ENCODE measurements around the gene ESYT3.

DNA sequence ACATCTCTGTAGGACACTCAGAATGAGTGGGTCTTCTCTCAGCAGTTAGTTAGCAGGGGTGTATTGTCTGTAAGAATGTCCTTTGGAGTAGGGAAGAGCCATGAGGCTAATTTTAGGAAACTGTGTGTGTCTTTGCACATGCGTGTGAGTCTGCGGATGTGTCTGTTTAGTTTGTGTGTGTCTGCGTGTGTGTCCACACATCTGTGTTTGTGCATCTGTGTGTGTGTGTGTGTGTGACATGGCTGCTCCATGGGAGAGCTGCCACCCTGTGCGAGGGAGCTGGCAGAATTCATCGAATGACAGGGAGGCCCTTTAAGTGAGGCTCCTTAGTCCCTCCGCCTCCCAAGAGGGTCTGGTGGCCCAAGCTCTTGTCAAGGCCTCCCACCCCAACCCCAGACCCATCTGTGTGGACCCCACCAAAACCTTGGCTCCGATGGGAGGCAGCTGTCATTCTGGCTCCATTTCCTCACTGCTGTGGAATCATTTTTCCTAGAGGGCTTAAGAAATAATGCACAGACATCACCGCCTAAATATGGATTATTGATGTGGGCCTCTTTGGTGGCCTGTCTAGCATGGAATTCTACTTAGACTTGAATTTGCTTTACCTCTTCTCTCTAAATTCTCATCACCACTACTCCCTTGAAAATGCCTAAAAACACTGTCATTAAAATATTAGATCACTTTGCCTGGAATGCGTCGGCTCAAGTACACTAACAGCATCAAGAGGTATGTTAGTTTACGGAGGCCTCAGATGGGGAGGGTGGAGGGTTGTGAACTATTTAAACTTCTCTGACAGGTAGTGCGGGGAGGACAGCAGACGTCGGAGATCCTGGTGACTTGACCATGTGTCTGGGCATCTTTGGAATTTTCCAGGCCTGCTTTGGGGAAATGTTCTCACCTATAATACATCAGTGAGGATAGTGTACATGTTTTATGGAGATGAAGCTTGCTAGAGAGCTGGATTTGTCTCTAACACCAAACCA lies 9.4 kb downstream of the ESYT3 start:
- TF ChIP-seq, protein P1, sequence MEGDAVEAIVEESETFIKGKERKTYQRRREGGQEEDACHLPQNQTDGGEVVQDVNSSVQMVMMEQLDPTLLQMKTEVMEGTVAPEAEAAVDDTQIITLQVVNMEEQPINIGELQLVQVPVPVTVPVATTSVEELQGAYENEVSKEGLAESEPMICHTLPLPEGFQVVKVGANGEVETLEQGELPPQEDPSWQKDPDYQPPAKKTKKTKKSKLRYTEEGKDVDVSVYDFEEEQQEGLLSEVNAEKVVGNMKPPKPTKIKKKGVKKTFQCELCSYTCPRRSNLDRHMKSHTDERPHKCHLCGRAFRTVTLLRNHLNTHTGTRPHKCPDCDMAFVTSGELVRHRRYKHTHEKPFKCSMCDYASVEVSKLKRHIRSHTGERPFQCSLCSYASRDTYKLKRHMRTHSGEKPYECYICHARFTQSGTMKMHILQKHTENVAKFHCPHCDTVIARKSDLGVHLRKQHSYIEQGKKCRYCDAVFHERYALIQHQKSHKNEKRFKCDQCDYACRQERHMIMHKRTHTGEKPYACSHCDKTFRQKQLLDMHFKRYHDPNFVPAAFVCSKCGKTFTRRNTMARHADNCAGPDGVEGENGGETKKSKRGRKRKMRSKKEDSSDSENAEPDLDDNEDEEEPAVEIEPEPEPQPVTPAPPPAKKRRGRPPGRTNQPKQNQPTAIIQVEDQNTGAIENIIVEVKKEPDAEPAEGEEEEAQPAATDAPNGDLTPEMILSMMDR (IDR thresholded peaks at IDR 0.05; ENCODE audit: low read length): no peak
- TF ChIP-seq EZH2 (IDR thresholded peaks at IDR 0.05; ENCODE audit: borderline replicate concordance, low read length): no peak

Data from OCI-LY1 (cell line).